B cell (primary cell): ENCODE results near the gene POLRMT. TPM values are rescaled to one million over a fixed set of nuclear protein-coding genes. Genes with fewer than 3 reads are reported as not detected.

Source experiments
- ATAC-seq: fragments of 200-7000 bp; cut with Tn5 transposase; one replicate; pipeline ENCODE4 v1.10.0; 2021; ENCODE audit warnings: low read depth, mild to moderate bottlenecking, moderate number of reproducible peaks, moderate library complexity
- CTCF ChIA-PET: fragments of 350-600 bp; sonication (Branson Sonifier 250); formaldehyde crosslinking; loops from one replicate; lab custom pipeline; 2021; ENCODE audit warnings: antibody characterized with exemption, inconsistent platforms; lab: Charles Lee
- POLR2A ChIA-PET: fragments of 350-600 bp; sonication (Branson Sonifier 250); formaldehyde crosslinking; loops from one replicate; lab custom pipeline; 2021; ENCODE audit warnings: antibody characterized with exemption; lab: Charles Lee
- DNase-seq: peaks from one replicate; pipeline ENCODE4 v3.0.0; 2013
- H2AFZ ChIP-seq: 2 replicates; pipeline ENCODE4 v1.6.1; 2012; ENCODE audit warnings: mild to moderate bottlenecking, low read depth, low read length; ENCODE audit not compliant: insufficient read depth, poor library complexity, severe bottlenecking
- H3K27ac ChIP-seq, 2 donors: 1 replicate in 1 of 2; 2 replicates in 1 of 2; pipeline ENCODE4 v1.5.1; 2012 to 2013; ENCODE audit warnings: low read length in 2 of 2, mild to moderate bottlenecking in 2 of 2, moderate library complexity in 1 of 2
- H3K27me3 ChIP-seq, 4 experiments: fragments of 200-600 bp in 1 of 4; sonication (generic) in 1 of 4; replicated peaks in 1 of 4; 1 replicate in 2 of 4; 2 replicates in 2 of 4; pipeline versions ENCODE4 v1.6.1 to v1.7.0; 2013 to 2016; ENCODE audit warnings: low read length in 3 of 4, mild to moderate bottlenecking in 2 of 4, mixed read lengths in 1 of 4, moderate library complexity in 1 of 4; ENCODE audit not compliant: insufficient read depth in 4 of 4, control insufficient read depth in 3 of 4; ENCODE audit errors: control extremely low read depth in 1 of 4
- H3K36me3 ChIP-seq, 2 experiments: replicated peaks in 1 of 2; 1 replicate in 1 of 2; 2 replicates in 1 of 2; pipeline versions ENCODE4 v1.6.1 to v1.7.1; 2013; ENCODE audit warnings: low read length in 1 of 2; ENCODE audit not compliant: insufficient read depth in 2 of 2, control insufficient read depth in 1 of 2; ENCODE audit errors: control extremely low read depth in 1 of 2, extremely low read depth in 1 of 2
- H3K4me1 ChIP-seq, 2 donors: fragments of 200-600 bp in 1 of 2; sonication (generic) in 1 of 2; 1 replicate in 1 of 2; 2 replicates in 1 of 2; pipeline versions ENCODE4 v1.5.1 to v1.6.1; 2013 to 2017; ENCODE audit warnings: low read length in 2 of 2; ENCODE audit not compliant: control insufficient read depth in 2 of 2, insufficient read depth in 2 of 2
- H3K4me2 ChIP-seq: replicated peaks from 2 replicates; pipeline ENCODE3; 2012; ENCODE audit warnings: mild to moderate bottlenecking, low read depth, low read length; ENCODE audit not compliant: poor library complexity, severe bottlenecking
- H3K4me3 ChIP-seq, 5 experiments: fragments of 200-600 bp in 1 of 5; sonication (generic) in 1 of 5; 1 replicate in 3 of 5; 2 replicates in 2 of 5; pipeline versions ENCODE4 v1.5.1 to v1.7.0; 2011 to 2016; ENCODE audit warnings: low read length in 4 of 5, mild to moderate bottlenecking in 4 of 5, low read depth in 2 of 5, control low read depth in 1 of 5, moderate library complexity in 1 of 5; ENCODE audit not compliant: insufficient read depth in 1 of 5; ENCODE audit errors: control extremely low read depth in 1 of 5, extremely low read depth in 1 of 5
- H3K79me2 ChIP-seq: fragments of 200-600 bp; sonication (generic); one replicate; pipeline ENCODE4 v1.6.0; 2016; ENCODE audit warnings: low read length; ENCODE audit not compliant: control insufficient read depth, insufficient read depth
- H3K9ac ChIP-seq: fragments of 200-600 bp; sonication (generic); 2 replicates; pipeline ENCODE4 v1.6.1; 2017; ENCODE audit warnings: mild to moderate bottlenecking, low read length, moderate library complexity
- H3K9me3 ChIP-seq, 3 donors: one replicate each; pipeline versions ENCODE4 v1.6.1 to v1.7.1; 2013; ENCODE audit warnings: low read length in 2 of 3; ENCODE audit not compliant: control insufficient read depth in 2 of 3, insufficient read depth in 1 of 3; ENCODE audit errors: control extremely low read depth in 1 of 3
- H4K20me1 ChIP-seq: 2 replicates; pipeline ENCODE4 v1.6.0; 2012; ENCODE audit warnings: mild to moderate bottlenecking, low read length; ENCODE audit not compliant: insufficient read depth, control insufficient read depth, poor library complexity, severe bottlenecking
- H3K27ac Mint-ChIP-seq: one replicate; pipeline ENCODE4 v1.8.0; 2021; ENCODE audit warnings: mixed read lengths
- H3K27me3 Mint-ChIP-seq: one replicate; pipeline ENCODE4 v1.8.0; 2021; ENCODE audit warnings: mixed read lengths
- H3K4me1 Mint-ChIP-seq: one replicate; pipeline ENCODE4 v1.8.0; 2021; ENCODE audit warnings: mixed read lengths
- H3K4me3 Mint-ChIP-seq: one replicate; pipeline ENCODE4 v1.8.0; 2021; ENCODE audit warnings: mixed read lengths
- H3K9me3 Mint-ChIP-seq: one replicate; pipeline ENCODE4 v1.8.0; 2022; ENCODE audit warnings: mixed read lengths; ENCODE audit not compliant: insufficient read depth
- EZH2 ChIP-seq: IDR thresholded peaks from 2 replicates; pipeline ENCODE4 v1.6.1; 2012; ENCODE audit warnings: borderline replicate concordance, low read depth, mild to moderate bottlenecking, moderate library complexity, low read length; ENCODE audit not compliant: insufficient read depth, poor library complexity, severe bottlenecking
- WGBS: methylation state at CpG from one replicate; pipeline ENCODE4 v1.1.5; 2013; ENCODE audit warnings: missing lambda C conversion rate; ENCODE audit not compliant: insufficient coverage; 5-methylcytosine and 5-hydroxymethylcytosine counted together
- intact Hi-C: fragments of 100-400 bp; cut with micrococcal nuclease; formaldehyde crosslinking; loops from one replicate; pipeline ENCODE4 v1.10.0; 2022
- polyA plus RNA-seq: library from polyadenylated mRNA; depleted of rRNA; stranded (reverse); fragments of >200 nt; gene quantifications from 2 replicates; pipeline ENCODE4 v1.2.3, GENCODE V29; 2012
- total RNA-seq, 2 donors: library from RNA; stranded (reverse); fragments of 120-200 nt in 1 of 2; gene quantifications; 1 replicate in 1 of 2; 2 replicates in 1 of 2; pipeline versions ENCODE4 v1.2.3 to v1.2.4, GENCODE V29; 2013 to 2022
- TF ChIP-seq, protein P1 (sequence below): fragments of 200-600 bp; IDR thresholded peaks from one replicate; pipeline ENCODE4 v1.8.0; 2022; ENCODE audit warnings: antibody characterized with exemption, mild to moderate bottlenecking

Gene POLRMT
- total and polyA plus RNA-seq, 2 donors (not counting 1 experiment from before 2014, with no cell fraction given): 77.8 to 98.0 TPM

DNA sequence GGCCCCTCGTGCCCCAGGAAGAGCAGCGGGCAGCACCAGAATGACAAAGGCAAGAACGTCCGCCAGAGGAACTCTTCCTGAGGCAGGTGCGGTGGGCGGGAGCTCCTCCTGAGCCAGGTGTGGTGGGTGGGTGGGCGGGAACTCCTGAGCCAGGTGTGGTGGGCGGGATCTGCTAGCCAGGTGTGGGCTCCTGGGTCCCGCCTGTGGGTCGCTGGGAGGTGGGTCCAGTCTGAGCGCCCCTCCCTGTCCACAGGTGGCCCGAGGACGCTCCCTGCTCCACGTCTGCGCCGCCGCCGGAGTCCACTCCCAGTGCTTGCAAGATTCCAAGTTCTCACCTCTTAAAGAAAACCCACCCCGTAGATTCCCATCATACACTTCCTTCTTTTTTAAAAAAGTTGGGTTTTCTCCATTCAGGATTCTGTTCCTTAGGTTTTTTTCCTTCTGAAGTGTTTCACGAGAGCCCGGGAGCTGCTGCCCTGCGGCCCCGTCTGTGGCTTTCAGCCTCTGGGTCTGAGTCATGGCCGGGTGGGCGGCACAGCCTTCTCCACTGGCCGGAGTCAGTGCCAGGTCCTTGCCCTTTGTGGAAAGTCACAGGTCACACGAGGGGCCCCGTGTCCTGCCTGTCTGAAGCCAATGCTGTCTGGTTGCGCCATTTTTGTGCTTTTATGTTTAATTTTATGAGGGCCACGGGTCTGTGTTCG lies 50.7 kb downstream of the POLRMT start:
- no peak overlapping the region for H3K4me3 ChIP-seq
- ATAC-seq (no peak), DNase-seq (no peak)
- Mint-ChIP-seq H3K4me1 (no peaks in the 10 kb centered on the region), H3K27ac (no peak overlapping the region), H3K4me3 (no peak overlapping the region), H3K27me3 (peaks cover 3% of the 10 kb centered on the region), H3K9me3 (no peaks in the 10 kb centered on the region)
- 94% methylated on average over 21 of the region's 31 CpGs for WGBS
- no peak overlapping the region for H3K4me2 ChIP-seq
- intact Hi-C loops: no loop called here
- H3K36me3 ChIP-seq: peaks cover 0 to 33% of the 10 kb centered on the region in 2 experiments
- peaks cover 0 to under 1% of the 10 kb centered on the region in 2 donors for H3K4me1 ChIP-seq
- TF ChIP-seq EZH2: no peak
- TF ChIP-seq, protein P1, sequence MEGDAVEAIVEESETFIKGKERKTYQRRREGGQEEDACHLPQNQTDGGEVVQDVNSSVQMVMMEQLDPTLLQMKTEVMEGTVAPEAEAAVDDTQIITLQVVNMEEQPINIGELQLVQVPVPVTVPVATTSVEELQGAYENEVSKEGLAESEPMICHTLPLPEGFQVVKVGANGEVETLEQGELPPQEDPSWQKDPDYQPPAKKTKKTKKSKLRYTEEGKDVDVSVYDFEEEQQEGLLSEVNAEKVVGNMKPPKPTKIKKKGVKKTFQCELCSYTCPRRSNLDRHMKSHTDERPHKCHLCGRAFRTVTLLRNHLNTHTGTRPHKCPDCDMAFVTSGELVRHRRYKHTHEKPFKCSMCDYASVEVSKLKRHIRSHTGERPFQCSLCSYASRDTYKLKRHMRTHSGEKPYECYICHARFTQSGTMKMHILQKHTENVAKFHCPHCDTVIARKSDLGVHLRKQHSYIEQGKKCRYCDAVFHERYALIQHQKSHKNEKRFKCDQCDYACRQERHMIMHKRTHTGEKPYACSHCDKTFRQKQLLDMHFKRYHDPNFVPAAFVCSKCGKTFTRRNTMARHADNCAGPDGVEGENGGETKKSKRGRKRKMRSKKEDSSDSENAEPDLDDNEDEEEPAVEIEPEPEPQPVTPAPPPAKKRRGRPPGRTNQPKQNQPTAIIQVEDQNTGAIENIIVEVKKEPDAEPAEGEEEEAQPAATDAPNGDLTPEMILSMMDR: no peak
- CTCF ChIA-PET: interaction anchor here (4.2 kb wide), 1 partner anchor 151 kb away, joined by 39 read pairs; no protein-coding TSS in a partner anchor
- H3K27ac ChIP-seq: no peak overlapping the region
- peaks cover 0 to 19% (median 5%) of the 10 kb centered on the region in 4 experiments for H3K27me3 ChIP-seq
- no peak overlapping the region for H3K9ac ChIP-seq
- H2AFZ ChIP-seq: no peak overlapping the region
- peaks cover 24% of the 10 kb centered on the region for H3K79me2 ChIP-seq
- no peaks in the 10 kb centered on the region for H3K9me3 ChIP-seq
- POLR2A ChIA-PET: interaction anchor here (0.6 kb wide), 1 partner anchor 874 kb away, joined by 3 read pairs; no protein-coding TSS in a partner anchor
- H4K20me1 ChIP-seq: peaks cover 58% of the 10 kb centered on the region
